HG02981 (cell line): ENCODE measurements around the gene SLC38A9.
"Not testable (repeated sequence)": the region's sequence is repeated elsewhere in the genome, so short reads cannot be mapped to it uniquely, and the experiment has no call there.

Experiments
- ATAC-seq: cut with Tn5 transposase; IDR thresholded peaks from one replicate; pipeline ENCODE4 v1.9.1; 2021; ENCODE audit warnings: mild to moderate bottlenecking, moderate library complexity; ENCODE audit not compliant: unreplicated experiment

Gene SLC38A9

DNA sequence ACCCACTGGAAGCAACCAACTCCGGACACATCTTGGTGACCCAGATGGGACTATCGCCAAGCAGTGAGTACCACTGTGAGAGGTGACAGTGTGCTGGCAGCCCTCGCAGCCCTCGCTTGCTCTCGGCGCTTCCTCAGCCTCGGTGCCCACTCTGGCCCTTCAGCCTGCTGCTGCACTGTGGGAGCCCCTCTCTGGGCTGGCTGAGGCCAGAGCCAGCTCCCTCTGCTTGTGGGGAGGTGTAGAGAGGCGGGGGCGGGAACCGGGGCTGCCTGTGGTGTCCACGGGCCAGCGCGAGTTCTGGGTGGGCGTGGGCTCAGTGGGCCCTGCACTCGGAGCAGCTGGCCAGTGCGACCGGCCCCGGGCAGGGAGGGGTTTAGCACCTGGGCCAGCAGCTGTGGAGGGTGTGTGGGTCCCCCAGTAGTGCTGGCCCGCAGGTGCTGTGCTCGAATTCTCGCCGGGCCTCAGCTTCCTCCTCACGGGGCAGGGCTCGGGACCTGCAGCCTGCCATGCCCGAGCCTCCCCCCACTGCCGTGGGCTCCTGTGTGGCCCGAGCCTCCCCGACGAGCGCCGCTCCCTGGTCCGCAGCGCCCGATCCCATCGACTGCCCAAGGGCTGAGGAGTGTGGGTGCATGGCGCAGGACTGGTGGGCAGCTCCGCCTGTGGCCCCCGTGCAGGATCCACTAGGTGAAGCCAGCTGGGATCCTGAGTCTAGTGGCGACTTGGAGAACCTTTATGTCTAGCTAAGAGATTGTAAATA is 98.8 kb downstream of the SLC38A9 start:
- ATAC-seq, result no peak

DNA sequence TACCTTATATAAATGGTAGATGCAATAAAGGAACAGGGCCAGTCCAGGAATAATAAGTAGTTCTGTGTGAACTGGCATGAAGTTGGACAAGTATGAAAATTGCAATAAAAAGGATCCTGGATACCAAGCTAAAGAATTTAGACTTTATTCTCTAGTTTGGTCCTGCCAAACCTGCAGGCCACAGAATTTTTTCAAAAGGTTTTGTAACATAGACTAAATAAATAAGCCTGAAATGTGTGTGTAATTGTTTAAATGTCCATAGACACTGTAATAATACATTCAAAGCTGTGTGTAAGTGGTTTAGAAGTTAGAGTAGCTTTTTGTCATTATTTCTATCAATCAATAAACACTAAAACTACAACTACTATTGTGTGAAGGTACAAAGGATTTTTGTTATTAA is 101.6 kb downstream of the SLC38A9 start:
- ATAC-seq, result no peak

DNA sequence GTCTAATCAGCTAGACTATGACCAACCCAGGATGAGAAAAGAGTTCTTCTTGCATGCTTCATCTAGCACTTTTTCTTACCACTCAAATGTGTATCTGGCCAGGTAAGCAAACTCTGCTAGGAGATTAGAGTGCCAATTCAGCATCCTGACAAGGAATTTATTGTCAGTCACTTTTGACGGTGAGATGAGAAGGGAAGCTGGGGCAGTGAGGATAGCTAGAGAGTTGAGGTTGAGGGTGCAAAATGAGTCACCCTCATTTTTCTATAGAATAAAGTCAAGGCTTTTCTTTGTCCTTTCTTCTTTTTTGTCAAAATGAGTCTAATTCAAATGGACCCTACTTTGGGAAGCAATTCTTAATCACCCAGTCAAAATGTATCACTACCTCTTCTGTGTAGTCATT is 102.7 kb downstream of the SLC38A9 start:
- no peak for ATAC-seq

DNA sequence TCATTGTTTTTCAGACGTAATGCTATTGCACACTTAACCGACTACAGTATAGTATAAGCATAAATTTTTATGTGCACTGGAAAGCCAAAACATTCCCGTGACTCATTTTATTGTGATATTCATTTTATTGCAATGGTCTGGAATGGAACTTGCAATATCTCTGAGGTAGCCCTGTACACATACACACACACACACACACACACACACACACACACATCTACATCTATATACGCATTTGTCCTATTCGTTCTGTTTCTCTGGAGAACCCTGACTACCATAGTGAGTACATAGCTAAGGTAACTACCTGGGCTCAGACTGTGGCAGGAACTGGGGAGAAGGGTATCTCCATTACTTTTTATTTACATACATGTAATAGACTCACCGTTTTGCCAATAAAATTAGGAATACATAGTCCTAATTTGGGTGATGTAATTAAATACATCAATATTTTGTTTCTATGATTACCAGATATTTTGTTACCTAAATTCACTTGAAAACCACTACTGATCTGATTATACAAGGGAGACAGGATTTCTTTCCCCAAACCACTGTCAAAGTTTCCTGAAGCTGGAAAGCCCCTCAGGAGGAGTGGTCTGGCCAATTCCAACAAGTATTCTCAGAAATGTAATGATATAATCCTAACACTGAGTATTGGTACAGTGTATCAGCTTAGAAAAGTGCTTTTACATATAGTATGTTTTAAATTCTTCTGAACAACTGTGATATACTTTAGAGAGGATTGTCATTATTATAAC is 103.4 kb downstream of the SLC38A9 start:
- ATAC-seq, result no peak

DNA sequence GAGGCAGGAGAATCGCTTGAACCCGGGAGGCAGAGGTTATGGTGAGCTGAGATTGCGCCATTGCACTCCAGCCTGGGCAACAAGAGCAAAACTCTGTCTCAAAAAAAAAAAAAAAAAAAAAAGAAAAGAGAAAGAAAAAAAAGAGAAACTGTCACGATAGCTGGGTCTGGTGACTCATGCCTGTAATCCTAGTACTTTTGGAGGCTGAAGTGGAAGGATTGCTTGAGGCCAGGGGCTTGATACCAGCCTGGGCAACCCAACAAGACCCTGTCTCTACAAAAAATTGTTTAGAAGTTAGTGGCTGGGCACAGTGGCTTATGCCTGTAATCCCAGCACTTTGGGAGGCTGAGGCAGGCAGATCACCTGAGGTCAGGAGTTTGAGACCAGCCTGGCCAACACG is 104.8 kb downstream of the SLC38A9 start:
- ATAC-seq, result not testable (repeated sequence)

DNA sequence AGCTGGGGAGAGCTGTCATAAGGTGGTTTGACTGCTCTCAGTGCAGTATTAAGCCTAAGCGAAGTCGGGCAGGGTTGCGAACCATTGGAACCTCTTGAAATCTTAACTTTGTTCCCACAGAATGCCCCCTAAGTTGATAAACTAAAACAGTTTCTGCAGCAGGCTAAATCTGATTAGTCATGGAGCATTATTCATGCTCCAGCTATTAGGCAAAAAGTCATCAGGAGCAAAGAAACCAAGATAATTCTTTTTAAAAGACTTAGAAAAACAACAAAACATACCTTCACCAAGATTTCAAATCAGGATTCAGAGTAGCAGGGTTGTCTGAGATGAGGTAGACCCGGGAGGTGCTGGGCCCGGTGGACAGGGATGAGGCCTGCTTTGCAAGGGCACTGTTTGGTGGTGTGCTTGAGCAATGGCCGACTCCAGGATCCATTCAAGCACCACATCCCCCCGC is 107.5 kb downstream of the SLC38A9 start:
- no peak for ATAC-seq

DNA sequence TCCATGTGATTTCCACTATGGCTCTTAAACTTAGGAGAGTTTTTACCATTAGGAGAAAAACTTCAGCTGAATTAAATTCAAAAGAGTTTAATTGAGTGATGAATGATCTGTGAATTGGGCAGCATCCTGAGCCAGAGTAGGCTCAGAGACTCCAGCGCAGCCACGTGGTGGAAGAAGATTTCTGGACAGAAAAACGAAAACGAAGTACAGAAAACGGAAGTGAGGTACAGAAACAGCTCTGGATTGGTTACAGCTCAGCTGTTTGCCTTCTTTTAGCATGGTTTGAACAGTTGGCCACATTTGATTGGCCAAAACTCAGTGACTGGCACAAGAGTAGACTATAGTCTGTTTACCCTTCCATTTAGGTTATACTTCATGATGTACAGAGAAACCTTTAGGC is 108.2 kb downstream of the SLC38A9 start:
- ATAC-seq, result no peak

DNA sequence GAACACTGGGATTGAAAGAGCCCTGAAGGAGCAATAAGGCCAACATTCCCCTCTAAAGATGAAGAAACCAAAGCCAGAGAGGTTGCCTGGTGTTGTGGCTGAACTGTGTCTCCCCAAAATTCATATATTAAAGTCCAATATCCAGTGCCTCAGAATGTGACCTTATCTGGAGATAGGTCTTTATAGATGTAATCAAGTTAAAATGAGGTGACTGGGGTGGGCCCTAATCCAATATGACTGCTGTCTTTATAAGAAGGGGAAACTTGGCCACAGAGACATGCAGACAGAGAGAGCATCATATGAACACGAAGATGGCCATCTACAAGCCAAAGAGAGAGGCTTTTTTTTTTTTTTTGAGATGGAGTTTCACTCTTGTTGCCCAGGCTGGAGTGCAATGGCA is 110.5 kb downstream of the SLC38A9 start:
- ATAC-seq, result no peak

DNA sequence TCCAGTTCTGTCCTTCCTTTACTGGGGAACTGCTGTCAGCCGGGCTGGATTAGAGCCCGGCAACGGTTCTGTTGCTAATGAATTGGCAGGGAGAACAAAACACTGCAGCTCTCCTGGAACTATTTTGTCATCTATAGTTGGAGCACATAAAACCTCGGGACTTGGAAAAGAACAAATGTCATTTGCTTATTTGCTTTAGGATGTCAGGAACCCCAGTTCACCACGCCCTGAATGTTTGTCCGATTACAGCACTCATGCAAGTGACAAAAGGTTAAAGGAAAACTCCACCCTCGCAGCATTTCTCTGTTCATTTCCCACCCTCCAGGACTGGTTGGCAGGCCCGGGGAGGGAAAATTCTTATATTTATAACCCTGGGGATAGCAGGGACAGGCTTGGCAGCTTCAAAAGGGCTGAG is 110.9 kb downstream of the SLC38A9 start:
- ATAC-seq, result no peak

DNA sequence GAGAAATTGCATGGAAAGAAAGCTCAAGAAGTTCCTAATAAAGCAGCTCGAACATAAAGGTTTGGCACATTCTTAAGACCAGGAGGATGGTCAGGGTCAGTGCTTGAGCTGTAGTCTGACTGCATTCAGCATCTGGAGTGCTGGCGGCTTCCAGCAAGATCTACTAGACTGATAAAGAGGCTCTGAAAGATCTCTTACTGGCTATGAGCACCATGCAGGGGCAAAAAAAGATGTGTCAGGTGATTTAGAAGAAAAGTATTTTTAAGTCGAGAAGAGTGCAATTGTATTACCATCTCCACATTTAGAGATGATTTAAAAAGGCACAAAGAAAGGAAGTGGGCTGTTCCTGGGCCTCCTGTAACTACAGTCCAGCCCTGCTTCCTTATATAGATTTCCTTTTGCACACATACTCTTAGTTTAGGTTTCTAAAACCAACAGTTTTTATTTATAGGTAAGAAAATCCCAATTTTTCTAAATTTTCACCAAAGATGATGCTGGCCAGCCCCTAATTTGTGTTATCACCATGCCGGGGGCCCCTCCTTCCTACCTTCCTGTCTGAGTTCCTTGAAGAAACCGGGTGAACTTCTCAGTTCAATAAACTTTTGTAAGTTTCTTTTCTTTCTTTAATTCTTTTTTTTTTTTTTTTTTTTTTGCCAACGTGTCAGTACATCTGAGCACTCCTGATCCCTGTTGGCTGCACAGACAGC is 111.5 kb downstream of the SLC38A9 start:
- no peak for ATAC-seq

DNA sequence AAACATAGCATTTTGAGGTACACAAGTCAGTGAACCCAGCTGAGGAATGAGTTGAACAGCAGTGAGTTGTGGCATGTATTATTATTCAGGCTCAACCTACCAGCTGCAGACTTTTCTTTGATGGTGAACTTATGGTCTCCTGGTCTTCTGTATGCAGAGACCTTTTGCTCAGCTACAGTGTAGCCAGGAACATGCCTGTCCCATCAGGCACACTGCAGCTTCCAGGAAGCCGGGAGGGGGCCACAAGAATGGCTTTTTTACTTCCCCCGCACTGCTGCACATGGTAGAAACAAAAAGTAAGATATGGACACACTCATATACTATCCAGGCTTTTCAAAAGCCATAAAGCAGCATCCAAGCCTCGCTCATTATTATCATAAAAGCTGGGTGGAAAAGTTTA is 112.0 kb downstream of the SLC38A9 start:
- ATAC-seq, result no peak

DNA sequence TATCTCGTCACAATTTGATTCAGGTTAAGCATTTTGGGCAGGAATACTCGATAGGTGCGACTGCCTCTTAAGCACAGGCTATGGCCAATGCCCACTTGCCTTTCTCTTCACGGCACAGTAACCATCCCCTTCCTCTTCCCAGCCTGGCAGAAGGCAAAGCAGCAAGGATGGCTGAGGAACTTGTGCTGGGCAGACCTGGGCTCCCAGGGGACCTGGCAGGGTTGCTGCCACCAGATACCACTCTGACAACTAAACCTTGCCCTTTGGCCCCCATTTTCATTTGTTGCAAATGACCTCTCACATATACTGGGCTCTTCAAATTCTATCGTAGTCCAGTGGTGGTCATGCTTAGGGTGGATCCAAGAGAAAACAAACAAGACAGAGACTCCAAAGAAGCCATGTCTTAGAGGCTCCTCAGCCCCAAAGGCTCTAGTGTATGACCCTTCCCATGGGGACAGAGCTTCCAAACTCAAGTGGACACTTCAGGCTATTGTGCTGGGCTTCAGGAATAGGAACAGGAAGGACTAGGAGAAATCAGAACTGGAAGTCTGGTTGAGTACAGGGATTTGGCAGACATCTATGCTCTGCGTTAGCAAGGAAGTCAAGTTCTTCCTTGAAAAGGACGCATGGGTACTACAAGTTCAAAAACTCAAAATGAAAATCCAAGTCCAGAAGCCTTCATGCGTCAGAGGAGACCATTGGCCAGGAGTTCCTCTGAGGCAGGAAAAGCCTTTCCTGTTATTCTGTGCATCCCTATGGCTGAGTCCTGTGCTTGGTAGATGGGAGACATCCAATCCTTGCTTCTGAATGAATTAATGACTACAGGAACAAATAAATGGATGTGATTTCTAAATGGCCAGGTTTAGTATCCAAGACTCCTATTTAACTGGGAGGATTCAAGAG is 112.7 kb downstream of the SLC38A9 start:
- ATAC-seq, result no peak

DNA sequence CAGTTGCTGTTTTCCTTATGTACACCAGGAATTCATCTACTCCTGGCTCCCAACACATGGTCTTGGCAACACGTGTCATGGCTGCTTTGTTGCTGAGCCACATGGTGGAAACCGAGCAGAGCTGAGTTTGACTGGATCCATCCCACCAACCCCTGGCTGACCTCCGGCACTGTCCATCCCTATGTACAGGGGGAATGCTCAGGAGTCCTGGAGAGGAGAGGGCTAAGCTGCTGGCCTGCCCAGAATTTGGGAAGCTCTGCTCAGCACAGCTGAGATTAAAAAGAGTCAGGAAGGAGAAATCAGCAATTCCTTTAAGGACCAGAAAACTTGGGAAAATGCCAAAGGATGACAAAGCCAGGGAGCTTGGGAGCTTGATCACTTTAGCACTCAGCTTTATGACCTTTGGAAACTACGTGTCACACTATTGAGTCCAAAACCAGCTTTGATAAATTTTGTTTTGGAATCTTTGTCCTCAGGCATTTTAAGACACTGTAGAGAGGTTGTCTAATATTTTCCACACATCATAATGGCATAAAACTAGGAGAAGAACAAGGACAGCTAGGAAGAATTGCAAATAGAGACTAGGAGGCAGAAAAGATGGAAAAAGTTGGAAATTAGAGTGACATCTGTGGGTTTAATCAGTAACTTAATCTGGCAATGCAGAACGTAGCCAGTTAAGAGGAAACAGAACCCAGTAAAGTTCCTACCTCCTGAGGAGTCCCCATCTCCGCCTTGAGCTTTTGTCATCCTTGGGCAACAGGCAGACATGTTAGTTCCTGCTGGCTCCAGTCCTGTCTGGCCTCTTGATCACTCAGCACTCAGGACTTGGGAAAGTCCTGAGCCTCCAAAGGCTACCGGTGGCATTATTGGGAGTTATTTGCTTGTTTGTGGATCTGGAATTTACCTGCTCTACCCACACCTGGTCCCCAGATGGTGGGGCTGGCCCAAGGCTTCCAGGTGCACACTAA is 114.8 kb downstream of the SLC38A9 start:
- ATAC-seq, result no peak

DNA sequence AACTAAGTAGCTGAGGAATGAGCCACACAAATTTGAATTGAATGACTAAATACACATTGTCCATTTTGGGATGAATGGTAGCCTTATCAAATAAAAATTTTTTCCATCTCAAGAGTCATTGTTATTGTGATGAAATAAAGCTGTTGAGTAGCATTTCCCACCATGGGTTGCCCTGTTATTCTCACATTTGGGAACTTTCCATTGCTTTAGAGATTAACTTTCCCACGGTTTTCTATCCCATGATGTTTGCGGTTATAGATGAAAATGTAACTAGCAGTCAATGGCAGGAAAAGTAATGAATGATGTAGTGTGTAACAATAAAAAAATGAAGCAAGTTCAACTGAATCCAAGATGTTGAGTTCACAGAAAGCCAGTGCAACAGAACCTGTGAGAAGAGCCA is 117.5 kb downstream of the SLC38A9 start:
- ATAC-seq, result no peak

DNA sequence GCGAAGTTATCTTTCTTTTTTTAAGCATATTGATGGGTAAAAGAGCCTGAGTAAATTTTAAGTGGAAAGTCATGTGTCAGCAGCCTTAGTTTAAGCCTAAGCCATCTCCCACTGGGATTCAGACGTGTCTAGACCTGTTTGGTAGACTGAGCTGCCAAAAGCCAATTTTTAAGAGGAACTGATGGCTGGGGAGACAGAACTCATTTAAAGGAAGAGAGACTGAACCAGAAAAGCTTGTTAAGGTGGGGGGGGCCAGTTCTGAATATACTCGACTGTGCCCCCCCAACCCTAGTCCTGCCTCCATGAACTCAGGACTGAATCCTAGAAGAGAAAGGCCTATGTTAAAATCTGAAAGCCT is 119.0 kb downstream of the SLC38A9 start:
- no peak for ATAC-seq

DNA sequence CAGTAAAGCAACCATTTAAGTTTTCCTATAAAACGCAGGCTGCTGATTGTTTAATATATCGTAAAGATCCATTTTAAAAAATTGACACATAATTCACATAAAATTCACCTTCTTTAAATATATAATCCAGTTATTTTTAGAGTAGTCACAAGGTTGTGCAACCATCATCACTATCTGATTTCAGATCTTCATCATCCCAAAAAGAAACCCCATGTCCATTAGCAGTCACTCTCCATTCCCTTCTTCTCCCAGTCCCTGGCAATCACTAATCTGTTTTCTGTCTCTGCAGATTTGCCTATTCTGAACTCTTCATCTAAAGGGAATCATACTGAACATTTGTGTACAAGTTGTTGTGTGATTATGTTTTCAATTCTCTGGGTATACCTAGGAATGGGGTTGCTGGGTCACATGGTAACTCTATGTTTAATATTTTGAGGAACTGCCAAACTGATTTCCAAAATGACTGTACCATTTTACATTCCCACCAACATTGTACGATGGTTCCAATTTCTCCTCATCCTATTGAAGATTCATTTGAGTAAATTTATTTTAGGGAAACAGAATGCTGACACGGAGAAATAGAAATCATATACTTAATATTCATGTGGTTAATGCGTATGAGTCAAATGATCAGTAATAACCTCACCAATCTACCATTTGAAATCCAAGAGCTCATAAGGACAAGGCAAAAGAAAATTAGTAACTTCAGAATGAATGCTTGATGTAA is 119.6 kb downstream of the SLC38A9 start:
- ATAC-seq, result no peak

DNA sequence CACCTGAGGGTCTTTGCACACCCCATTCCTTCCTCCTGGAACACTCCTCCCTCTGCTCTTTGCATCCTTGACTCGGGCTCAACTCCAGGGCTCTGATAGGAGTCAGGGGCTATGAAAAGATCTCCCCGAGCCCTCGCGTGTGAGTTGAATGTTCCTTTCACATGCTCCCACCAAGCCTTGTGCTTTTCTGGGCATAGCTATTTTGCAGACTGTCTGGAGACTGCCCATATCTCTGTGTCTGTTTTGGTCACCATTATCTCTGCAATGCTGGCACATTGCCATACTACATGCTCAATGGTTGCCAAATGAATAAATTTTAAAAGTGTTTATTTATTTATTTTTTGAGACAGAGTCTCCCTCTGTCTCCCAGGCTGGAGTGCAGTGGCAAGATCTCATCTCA is 120.4 kb downstream of the SLC38A9 start:
- no peak for ATAC-seq

DNA sequence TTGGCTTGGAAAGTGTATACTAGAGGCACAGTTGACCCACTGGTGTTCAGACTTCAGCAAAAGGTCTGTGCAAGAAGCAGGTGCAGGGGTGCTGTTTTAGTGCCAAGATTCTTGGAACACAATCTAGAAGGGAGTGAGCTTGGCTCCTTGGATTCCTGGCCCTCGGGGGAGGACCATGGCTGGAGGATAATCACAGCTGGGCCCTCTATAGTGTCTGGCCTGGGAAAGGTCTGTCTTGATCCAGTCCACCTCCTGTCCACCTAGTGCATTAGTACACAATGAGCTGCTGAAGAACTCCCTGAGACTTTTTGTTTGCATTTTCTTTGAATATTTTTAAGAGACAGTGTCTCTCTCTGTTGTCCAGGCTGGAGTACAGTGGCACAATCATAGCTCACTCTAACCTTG is 126.9 kb downstream of the SLC38A9 start:
- ATAC-seq, result no peak
